OCI-LY3 (cell line): ENCODE results near the gene TTC28.
A peak's percentile ranks its signal among the peaks of the same experiment; 100 is the strongest.

ENCODE experiments used
- H2AFZ ChIP-seq: fragments of 200-600, 300-600 bp; shearing (Covaris generic); 2 replicates; pipeline ENCODE4 v1.6.0; 2014; ENCODE audit warnings: antibody characterized with exemption, low read depth, low read length
- H3K27ac ChIP-seq: fragments of 200-600, 300-600 bp; sonication (generic); 2 replicates; pipeline ENCODE4 v1.5.1; 2014; ENCODE audit warnings: mild to moderate bottlenecking, low read length, moderate library complexity, mixed read lengths
- H3K27me3 ChIP-seq: fragments of 200-600, 300-600 bp; sonication (generic); 2 replicates; pipeline ENCODE4 v1.6.1; 2014; ENCODE audit warnings: low read depth, low read length, mixed read lengths
- H3K36me3 ChIP-seq: fragments of 200-600, 300-600 bp; sonication (generic); replicated peaks from 2 replicates; pipeline ENCODE3; 2014; ENCODE audit warnings: low read depth, low read length, mixed read lengths
- H3K4me1 ChIP-seq: fragments of 300-600, 200-600 bp; sonication (generic); 2 replicates; pipeline ENCODE4 v1.6.1; 2014; ENCODE audit warnings: low read length, mixed read lengths
- H3K4me2 ChIP-seq: fragments of 200-600, 300-600 bp; sonication (generic); 2 replicates; pipeline ENCODE4 v1.6.1; 2014; ENCODE audit warnings: low read length, mixed read lengths
- H3K4me3 ChIP-seq: fragments of 300-600, 200-600 bp; sonication (generic); 2 replicates; pipeline ENCODE4 v1.5.1; 2014; ENCODE audit warnings: antibody characterized with exemption, mild to moderate bottlenecking, low read length, moderate library complexity
- H3K79me2 ChIP-seq: fragments of 300-600, 200-600 bp; shearing (Covaris generic); 2 replicates; pipeline ENCODE4 v1.6.1; 2014; ENCODE audit warnings: mild to moderate bottlenecking, low read length, mixed read lengths
- H3K9ac ChIP-seq: fragments of 300-600, 200-600 bp; shearing (Covaris generic); 2 replicates; pipeline ENCODE4 v1.6.0; 2014; ENCODE audit warnings: mild to moderate bottlenecking, low read length, moderate library complexity
- H3K9me3 ChIP-seq: fragments of 200-600, 300-600 bp; shearing (Covaris generic); 2 replicates; pipeline ENCODE4 v1.6.1; 2014; ENCODE audit warnings: low read length, mixed read lengths; ENCODE audit not compliant: insufficient read depth
- H4K20me1 ChIP-seq: fragments of 200-600, 300-600 bp; sonication (generic); 2 replicates; pipeline ENCODE4 v1.6.1; 2016; ENCODE audit warnings: low read length, mixed read lengths; ENCODE audit not compliant: insufficient read depth
- CTCF ChIP-seq: fragments of 200-600, 300-600 bp; sonication (generic); IDR thresholded peaks from 2 replicates; pipeline ENCODE4 v1.5.1; 2014; ENCODE audit warnings: antibody characterized with exemption, low read length, low read depth
- EZH2phosphoT487 ChIP-seq: fragments of 200-600 bp; shearing (Covaris generic); IDR thresholded peaks from 2 replicates; pipeline ENCODE4 v1.6.1; 2018; ENCODE audit warnings: antibody characterized with exemption, mixed run types, low read depth

TTC28 gene

DNA sequence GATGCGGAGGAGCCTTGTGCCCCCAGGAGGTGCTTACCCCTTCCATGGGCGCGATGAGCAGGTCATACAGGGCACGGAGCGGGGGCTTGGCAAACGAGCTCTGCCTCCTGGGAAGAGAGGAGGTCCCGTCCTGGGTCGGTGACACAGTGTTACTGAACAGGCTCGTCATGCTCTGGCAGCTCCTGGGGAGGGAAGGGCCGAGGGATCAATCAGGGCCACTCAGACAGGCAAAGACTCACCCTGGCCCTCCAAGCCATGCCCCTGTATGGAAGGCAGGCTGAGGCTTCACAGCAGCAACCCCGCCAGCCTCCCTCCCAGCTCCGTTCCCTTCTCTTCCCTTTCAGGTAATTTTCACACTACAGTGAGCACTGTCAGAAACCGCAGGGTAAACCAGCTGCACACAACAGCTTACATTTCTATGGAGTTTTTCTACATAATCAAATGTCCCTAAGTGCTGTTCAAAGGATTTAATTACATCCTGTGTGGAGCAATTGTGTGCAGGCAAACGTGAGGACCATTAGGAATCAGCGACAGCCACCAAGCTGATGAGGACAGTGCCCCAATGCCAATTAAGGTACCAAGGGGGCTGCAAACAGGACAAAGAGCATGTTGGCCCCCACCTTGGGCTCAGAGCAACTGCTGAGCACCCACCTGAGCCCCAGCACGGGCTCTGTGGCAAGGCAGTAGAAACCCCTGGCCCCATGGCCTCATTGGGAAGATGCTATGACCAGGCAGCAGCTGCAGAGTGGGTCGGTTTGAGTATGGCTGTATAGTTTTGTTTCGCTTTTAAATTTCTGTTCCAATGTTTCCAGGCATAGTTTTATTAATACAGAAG, 665.2 kb downstream of the TTC28 start:
- TF ChIP-seq EZH2phosphoT487 = no peak
- no peak overlapping the region for H3K4me3 ChIP-seq
- H3K36me3 ChIP-seq = no peaks in the 10 kb centered on the region
- H3K79me2 ChIP-seq = no peaks in the 10 kb centered on the region
- no peak overlapping the region for H3K4me2 ChIP-seq
- H2AFZ ChIP-seq = no peak overlapping the region
- H3K27me3 ChIP-seq = no peaks in the 10 kb centered on the region
- H3K9me3 ChIP-seq = no peaks in the 10 kb centered on the region
- no peaks in the 10 kb centered on the region for H4K20me1 ChIP-seq
- H3K9ac ChIP-seq = no peak overlapping the region
- H3K4me1 ChIP-seq = no peaks in the 10 kb centered on the region
- H3K27ac ChIP-seq = no peak overlapping the region

DNA sequence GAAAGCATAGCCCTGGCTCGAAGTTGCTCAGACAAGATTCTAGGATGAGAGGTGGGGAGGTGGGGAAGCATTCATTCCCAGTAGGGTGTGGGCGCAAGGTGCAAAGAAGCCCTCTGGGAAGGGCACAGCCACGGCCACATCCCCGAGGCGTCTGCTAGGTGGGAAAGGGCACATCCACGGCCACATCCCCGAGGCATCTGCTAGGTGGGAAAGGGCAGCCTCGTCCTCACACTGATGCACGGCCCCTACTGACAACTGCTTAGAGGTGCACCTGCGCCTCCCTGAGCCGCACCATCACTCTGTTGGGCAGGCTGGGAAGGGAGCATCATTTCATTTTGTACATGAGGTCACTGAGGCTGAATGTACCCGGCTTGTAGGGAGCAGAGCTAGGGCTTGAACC, 666.0 kb downstream of the TTC28 start:
- H3K79me2 ChIP-seq = no peaks in the 10 kb centered on the region
- H3K9ac ChIP-seq = no peak overlapping the region
- no peaks in the 10 kb centered on the region for H3K4me1 ChIP-seq
- no peaks in the 10 kb centered on the region for H4K20me1 ChIP-seq
- H3K4me2 ChIP-seq = no peak overlapping the region
- TF ChIP-seq EZH2phosphoT487 (no peak), CTCF (no peak)
- no peaks in the 10 kb centered on the region for H3K36me3 ChIP-seq
- H3K27ac ChIP-seq = no peak overlapping the region
- no peak overlapping the region for H2AFZ ChIP-seq
- H3K27me3 ChIP-seq = no peaks in the 10 kb centered on the region
- H3K9me3 ChIP-seq = no peaks in the 10 kb centered on the region
- no peak overlapping the region for H3K4me3 ChIP-seq

DNA sequence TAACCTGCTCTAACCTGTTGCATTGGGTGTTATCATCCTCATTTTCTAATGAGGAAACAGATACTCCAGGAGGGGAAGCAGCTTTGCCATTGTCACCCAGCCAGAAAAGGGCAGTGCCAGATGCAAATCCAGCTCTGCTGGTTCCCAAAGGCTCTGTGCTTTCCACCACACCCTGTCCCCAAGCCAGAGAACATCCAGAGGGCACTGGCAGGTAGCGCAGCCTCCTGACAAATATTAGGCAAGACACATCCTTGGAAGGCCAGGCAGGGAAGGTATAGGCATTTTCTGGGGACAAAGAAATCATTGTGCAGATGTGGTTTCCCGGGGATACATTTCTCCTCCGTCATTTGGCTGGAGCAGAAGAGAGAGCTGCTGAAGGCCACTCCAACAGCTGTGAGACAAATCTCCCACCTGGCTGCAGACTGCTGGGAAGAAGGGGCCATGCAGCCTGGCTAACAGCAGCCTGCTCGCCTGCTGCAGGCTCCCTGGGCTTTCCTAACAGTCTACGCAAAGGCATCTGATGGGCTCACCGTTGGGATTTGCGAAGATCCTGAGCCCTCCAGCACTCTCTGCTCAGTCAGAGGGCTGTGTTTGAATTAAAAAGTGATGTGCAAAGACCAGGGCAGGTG, 666.7 kb downstream of the TTC28 start:
- no peak for TF ChIP-seq CTCF
- no peak for TF ChIP-seq EZH2phosphoT487
- Histone ChIP-seq H2AFZ (no peak overlapping the region), H3K9me3 (no peaks in the 10 kb centered on the region), H3K36me3 (no peaks in the 10 kb centered on the region), H3K79me2 (no peaks in the 10 kb centered on the region), H3K27me3 (no peaks in the 10 kb centered on the region), H3K4me1 (no peaks in the 10 kb centered on the region), H3K4me3 (no peak overlapping the region), H3K4me2 (no peak overlapping the region), H3K27ac (no peak overlapping the region), H4K20me1 (no peaks in the 10 kb centered on the region), H3K9ac (no peak overlapping the region)

DNA sequence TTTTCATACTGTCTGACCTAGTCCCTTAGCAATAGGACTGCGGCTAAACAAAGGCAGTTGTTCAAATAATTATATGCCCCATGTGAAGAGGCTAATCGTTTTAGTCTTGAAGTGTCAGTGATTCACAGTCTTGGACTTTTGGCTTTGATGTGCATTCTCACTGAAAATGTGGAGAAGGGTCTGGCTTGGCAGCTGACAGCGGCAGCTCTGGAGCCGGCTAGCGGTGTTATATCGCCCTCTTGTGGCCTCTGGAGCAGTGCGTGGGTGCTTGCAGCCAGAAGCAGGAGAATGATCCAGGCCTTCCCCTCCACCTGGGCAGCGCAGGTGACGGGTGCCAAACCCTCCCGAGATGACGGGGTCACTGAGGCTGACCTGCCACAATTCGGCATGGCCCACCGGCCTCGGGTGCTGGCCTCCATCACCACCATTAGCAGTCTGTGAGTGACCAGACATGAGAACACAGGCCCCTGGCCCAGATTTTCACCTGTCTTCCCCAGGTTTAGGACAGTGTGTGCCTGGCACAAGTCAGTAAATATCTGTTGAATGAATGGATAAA, 670.3 kb downstream of the TTC28 start:
- Histone ChIP-seq H3K9ac (no peak overlapping the region), H3K9me3 (no peaks in the 10 kb centered on the region), H3K79me2 (no peaks in the 10 kb centered on the region), H4K20me1 (no peaks in the 10 kb centered on the region), H3K36me3 (no peaks in the 10 kb centered on the region), H3K4me3 (no peak overlapping the region), H2AFZ (no peak overlapping the region), H3K4me2 (no peak overlapping the region), H3K4me1 (no peaks in the 10 kb centered on the region), H3K27me3 (no peaks in the 10 kb centered on the region), H3K27ac (no peak overlapping the region)
- TF ChIP-seq EZH2phosphoT487 = no peak
- peak; percentile 99 for TF ChIP-seq CTCF
